ENCODE measurements around the gene SCRT2.

Gene SCRT2

GRCh38 chr20:688809-689212 lies 13.2 kb upstream of the SCRT2 start:
- no peak for DNase-seq (ENCODE audit: low spot score)
- in situ Hi-C loops (cut with MboI; ENCODE audit: low pct_unique_long_range_greater_than_20kb, low sequenced_read_pairs, unreplicated experiment), result no loop called here
- TF ChIP-seq, protein P1, sequence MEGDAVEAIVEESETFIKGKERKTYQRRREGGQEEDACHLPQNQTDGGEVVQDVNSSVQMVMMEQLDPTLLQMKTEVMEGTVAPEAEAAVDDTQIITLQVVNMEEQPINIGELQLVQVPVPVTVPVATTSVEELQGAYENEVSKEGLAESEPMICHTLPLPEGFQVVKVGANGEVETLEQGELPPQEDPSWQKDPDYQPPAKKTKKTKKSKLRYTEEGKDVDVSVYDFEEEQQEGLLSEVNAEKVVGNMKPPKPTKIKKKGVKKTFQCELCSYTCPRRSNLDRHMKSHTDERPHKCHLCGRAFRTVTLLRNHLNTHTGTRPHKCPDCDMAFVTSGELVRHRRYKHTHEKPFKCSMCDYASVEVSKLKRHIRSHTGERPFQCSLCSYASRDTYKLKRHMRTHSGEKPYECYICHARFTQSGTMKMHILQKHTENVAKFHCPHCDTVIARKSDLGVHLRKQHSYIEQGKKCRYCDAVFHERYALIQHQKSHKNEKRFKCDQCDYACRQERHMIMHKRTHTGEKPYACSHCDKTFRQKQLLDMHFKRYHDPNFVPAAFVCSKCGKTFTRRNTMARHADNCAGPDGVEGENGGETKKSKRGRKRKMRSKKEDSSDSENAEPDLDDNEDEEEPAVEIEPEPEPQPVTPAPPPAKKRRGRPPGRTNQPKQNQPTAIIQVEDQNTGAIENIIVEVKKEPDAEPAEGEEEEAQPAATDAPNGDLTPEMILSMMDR (IDR thresholded peaks at IDR 0.05; ENCODE audit: extremely low read depth, insufficient read depth, missing control alignments), result no peak

DNA sequence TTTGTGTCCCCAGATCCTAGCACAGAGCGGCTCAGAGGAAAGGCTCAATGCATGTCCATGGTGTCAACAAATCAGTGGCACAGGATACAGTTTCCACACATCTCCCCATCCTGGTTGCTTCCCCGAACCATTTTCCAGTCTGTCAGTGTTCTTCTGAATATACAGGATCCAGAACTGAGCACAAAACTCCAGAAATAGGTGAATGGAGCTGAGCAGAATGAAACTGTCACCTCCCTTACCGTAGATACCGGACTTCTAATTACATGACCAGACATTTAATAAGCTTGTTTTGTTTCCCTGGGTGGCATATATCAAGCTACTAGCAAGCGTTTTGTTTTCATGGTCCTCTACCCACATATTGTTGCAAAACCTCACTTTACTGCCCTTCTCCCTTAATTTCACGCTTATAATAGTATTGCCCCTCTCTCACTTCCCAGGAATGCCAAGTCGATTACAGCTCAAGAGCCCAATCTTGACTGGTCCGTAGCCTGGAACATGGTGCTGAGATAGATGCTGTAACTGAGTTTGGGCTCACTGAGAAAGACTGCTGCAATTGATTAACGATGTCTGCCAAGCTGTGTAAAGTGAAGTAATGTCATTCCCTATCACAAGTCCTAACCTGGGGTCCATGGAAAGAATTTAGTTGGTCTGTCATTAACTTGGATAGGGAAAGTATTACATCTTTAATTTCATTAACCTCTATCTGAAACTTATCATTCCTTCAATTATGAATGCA lies 12.0 kb upstream of the SCRT2 start:
- no peak for DNase-seq (ENCODE audit: low spot score)
- TF ChIP-seq, protein P1 (IDR thresholded peaks at IDR 0.05; ENCODE audit: extremely low read depth, insufficient read depth, missing control alignments), result no peak

GRCh38 chr20:684676-685319 lies 9.2 kb upstream of the SCRT2 start:
- in situ Hi-C loops (cut with MboI; ENCODE audit: low pct_unique_long_range_greater_than_20kb, low sequenced_read_pairs, unreplicated experiment), result no loop called here
- no peak for DNase-seq (ENCODE audit: low spot score)
- TF ChIP-seq, protein P1 (IDR thresholded peaks at IDR 0.05; ENCODE audit: extremely low read depth, insufficient read depth, missing control alignments), result no peak

More for the DNA sequence above, 12.0 kb upstream of the SCRT2 start:
- in situ Hi-C loops (cut with MboI; ENCODE audit: low pct_unique_long_range_greater_than_20kb, low sequenced_read_pairs, unreplicated experiment), result no loop called here

- DNase-seq (ENCODE audit: low spot score), result no peak
- in situ Hi-C loops (cut with MboI; ENCODE audit: low pct_unique_long_range_greater_than_20kb, low sequenced_read_pairs, unreplicated experiment), result no loop called here
- TF ChIP-seq, protein P1 (IDR thresholded peaks at IDR 0.05; ENCODE audit: extremely low read depth, insufficient read depth, missing control alignments), result no peak
These were observed 6.5 kb upstream of the SCRT2 start for GRCh38 chr20:682123-682522.

DNA sequence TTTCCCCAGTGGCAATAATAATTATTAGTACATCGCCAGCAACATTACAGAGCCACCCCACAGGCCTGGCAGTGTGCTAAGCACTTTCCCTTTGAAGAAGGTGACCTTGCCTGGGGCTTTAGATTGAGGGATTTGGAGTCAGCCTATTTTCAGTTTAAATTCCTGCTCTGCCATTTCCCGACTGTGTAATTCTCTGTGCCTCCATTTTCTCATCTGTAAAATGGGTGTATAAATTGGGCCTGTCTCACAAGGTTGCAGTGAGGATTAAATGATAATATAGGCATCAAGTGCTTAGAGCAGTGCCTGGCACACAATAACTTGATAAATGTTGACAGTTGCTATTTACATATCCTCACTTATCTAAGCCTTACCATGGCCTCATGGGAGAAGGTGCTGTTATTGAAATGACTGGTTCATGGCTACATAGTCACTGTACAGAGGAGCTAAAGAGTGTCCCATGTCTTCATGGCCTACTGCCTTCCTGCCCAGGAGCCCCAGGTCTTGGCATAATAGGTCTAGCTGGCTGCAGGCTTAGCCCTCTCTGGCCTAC lies 5.1 kb upstream of the SCRT2 start:
- DNase-seq (ENCODE audit: low spot score), result no peak
- TF ChIP-seq, protein P1 (IDR thresholded peaks at IDR 0.05; ENCODE audit: extremely low read depth, insufficient read depth, missing control alignments), result no peak
- in situ Hi-C loops (cut with MboI; ENCODE audit: low pct_unique_long_range_greater_than_20kb, low sequenced_read_pairs, unreplicated experiment), result no loop called here

DNA sequence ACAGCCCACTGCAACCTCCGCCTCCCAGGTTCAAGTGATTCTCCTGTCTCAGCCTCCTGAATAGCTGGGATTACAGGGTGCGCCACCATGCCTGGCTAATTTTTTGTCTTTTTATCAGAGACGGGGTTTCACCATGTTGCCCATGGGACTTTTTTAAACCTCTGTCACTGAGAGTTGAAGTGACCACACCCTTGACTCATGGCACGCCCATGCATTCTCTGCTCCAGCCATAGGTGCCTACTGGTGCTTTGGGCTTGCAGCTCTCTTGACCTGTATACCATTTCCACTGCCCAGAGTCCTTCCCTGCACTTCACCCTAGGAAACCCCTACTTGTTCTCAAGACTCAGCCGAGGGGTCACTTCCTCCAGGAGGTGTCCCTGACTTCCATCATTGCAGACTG lies 2.4 kb upstream of the SCRT2 start:
- DNase-seq (ENCODE audit: low spot score), result no peak
- TF ChIP-seq, protein P1 (IDR thresholded peaks at IDR 0.05; ENCODE audit: extremely low read depth, insufficient read depth, missing control alignments), result no peak
- in situ Hi-C loops (cut with MboI; ENCODE audit: low pct_unique_long_range_greater_than_20kb, low sequenced_read_pairs, unreplicated experiment), result no loop called here
